ENCODE results near the gene LLCFC1. TPM values are rescaled to one million over a fixed set of nuclear protein-coding genes. Genes with fewer than 3 reads are reported as not detected.

The LLCFC1 gene
- total and polyA plus RNA-seq, 2 experiments from 2014 or later = not detected

- Histone ChIP-seq H2AFZ (no peak overlapping the region), H3K9me3 (ENCODE audit: low read depth) (no peaks in the 10 kb centered on the region), H3K27me3 (no peaks in the 10 kb centered on the region), H3K4me3 (no peak overlapping the region), H3K27ac (no peak overlapping the region), H3K36me3 (replicated peaks; ENCODE audit: insufficient read depth, low read depth) (no peaks in the 10 kb centered on the region), H3K79me2 (no peaks in the 10 kb centered on the region), H4K20me1 (ENCODE audit: insufficient read depth, poor library complexity, severe bottlenecking) (no peaks in the 10 kb centered on the region), H3K4me2 (no peak overlapping the region), H3K4me1 (ENCODE audit: insufficient read depth) (no peaks in the 10 kb centered on the region), H3K9me2 (replicated peaks; ENCODE audit: insufficient read depth) (no peaks in the 10 kb centered on the region)
- DNase-seq (ENCODE audit: low spot score) = no peak
- TF ChIP-seq EZH2phosphoT487 (IDR thresholded peaks at IDR 0.05; ENCODE audit: low read depth, severe bottlenecking, unreplicated experiment) = no peak
- no peak for TF ChIP-seq EZH2 (IDR thresholded peaks at IDR 0.05; ENCODE audit: borderline replicate concordance)
- TF ChIP-seq, protein P1, sequence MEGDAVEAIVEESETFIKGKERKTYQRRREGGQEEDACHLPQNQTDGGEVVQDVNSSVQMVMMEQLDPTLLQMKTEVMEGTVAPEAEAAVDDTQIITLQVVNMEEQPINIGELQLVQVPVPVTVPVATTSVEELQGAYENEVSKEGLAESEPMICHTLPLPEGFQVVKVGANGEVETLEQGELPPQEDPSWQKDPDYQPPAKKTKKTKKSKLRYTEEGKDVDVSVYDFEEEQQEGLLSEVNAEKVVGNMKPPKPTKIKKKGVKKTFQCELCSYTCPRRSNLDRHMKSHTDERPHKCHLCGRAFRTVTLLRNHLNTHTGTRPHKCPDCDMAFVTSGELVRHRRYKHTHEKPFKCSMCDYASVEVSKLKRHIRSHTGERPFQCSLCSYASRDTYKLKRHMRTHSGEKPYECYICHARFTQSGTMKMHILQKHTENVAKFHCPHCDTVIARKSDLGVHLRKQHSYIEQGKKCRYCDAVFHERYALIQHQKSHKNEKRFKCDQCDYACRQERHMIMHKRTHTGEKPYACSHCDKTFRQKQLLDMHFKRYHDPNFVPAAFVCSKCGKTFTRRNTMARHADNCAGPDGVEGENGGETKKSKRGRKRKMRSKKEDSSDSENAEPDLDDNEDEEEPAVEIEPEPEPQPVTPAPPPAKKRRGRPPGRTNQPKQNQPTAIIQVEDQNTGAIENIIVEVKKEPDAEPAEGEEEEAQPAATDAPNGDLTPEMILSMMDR (IDR thresholded peaks at IDR 0.05; ENCODE audit: poor library complexity) = no peak
- WGBS (ENCODE audit: low lambda C conversion rate, missing lambda C conversion rate) = 92% methylated on average over 6 of the region's 6 CpGs
Measured at GRCh38 chr7:142942746-142943145, 3.5 kb downstream of the LLCFC1 start.

- H3K36me3 ChIP-seq (replicated peaks; ENCODE audit: insufficient read depth, low read depth) = no peaks in the 10 kb centered on the region
- H4K20me1 ChIP-seq (ENCODE audit: insufficient read depth, poor library complexity, severe bottlenecking) = no peaks in the 10 kb centered on the region
- H3K4me2 ChIP-seq = no peak overlapping the region
- no peaks in the 10 kb centered on the region for H3K79me2 ChIP-seq
- H3K9me2 ChIP-seq (replicated peaks; ENCODE audit: insufficient read depth) = no peaks in the 10 kb centered on the region
- H3K9me3 ChIP-seq (ENCODE audit: low read depth) = no peaks in the 10 kb centered on the region
- no peak for DNase-seq (ENCODE audit: low spot score)
- H3K4me3 ChIP-seq = no peak overlapping the region
- TF ChIP-seq EZH2phosphoT487 (IDR thresholded peaks at IDR 0.05; ENCODE audit: low read depth, severe bottlenecking, unreplicated experiment) (no peak), EZH2 (IDR thresholded peaks at IDR 0.05; ENCODE audit: borderline replicate concordance) (no peak)
- TF ChIP-seq, protein P1 (IDR thresholded peaks at IDR 0.05; ENCODE audit: poor library complexity) = no peak
- H2AFZ ChIP-seq = no peak overlapping the region
- H3K27ac ChIP-seq = no peak overlapping the region
- no peaks in the 10 kb centered on the region for H3K4me1 ChIP-seq (ENCODE audit: insufficient read depth)
- WGBS (ENCODE audit: low lambda C conversion rate, missing lambda C conversion rate) = 93% methylated on average over 7 of the region's 7 CpGs
- H3K27me3 ChIP-seq = no peaks in the 10 kb centered on the region
Measured at GRCh38 chr7:142943706-142944268, 4.5 kb downstream of the LLCFC1 start.

DNA sequence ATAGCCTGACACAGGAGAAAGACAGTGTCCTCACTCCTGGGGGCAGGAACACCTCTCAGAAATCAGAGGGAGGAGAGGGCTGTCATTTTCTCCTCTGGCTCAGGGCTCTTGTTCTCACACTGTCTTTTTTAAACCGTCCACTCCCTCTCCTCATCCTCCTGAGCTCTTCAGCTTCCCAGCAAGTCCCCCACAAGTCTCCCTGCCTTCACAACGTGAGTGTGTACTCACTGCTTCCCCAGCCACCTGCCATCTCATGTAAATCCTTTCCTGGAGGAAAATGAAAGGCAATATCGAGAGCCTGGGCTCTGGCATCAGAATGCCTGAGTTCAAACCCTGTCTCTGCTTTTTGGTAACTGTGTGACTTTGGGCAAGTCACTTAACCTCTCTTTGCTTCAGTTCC is 5.7 kb downstream of the LLCFC1 start:
- no peak for DNase-seq (ENCODE audit: low spot score)
- WGBS (ENCODE audit: low lambda C conversion rate, missing lambda C conversion rate) = 66% methylated on average over 3 of the region's 3 CpGs

More for the DNA sequence above, 5.7 kb downstream of the LLCFC1 start:
- Histone ChIP-seq H3K4me1 (ENCODE audit: insufficient read depth) (no peaks in the 10 kb centered on the region), H3K4me2 (no peak overlapping the region), H4K20me1 (ENCODE audit: insufficient read depth, poor library complexity, severe bottlenecking) (no peaks in the 10 kb centered on the region), H3K9me3 (ENCODE audit: low read depth) (no peaks in the 10 kb centered on the region), H3K79me2 (no peaks in the 10 kb centered on the region), H3K27ac (no peak overlapping the region), H3K36me3 (replicated peaks; ENCODE audit: insufficient read depth, low read depth) (no peaks in the 10 kb centered on the region), H3K27me3 (no peaks in the 10 kb centered on the region), H2AFZ (no peak overlapping the region), H3K9me2 (replicated peaks; ENCODE audit: insufficient read depth) (no peaks in the 10 kb centered on the region), H3K4me3 (no peak overlapping the region)
- TF ChIP-seq EZH2phosphoT487 (IDR thresholded peaks at IDR 0.05; ENCODE audit: low read depth, severe bottlenecking, unreplicated experiment) = no peak
- TF ChIP-seq, protein P1 (IDR thresholded peaks at IDR 0.05; ENCODE audit: poor library complexity) = no peak
- no peak for TF ChIP-seq EZH2 (IDR thresholded peaks at IDR 0.05; ENCODE audit: borderline replicate concordance)

All from hepatocyte (in vitro differentiated cells).